ENCODE data around the gene MUSTN1.

MUSTN1 gene

DNA sequence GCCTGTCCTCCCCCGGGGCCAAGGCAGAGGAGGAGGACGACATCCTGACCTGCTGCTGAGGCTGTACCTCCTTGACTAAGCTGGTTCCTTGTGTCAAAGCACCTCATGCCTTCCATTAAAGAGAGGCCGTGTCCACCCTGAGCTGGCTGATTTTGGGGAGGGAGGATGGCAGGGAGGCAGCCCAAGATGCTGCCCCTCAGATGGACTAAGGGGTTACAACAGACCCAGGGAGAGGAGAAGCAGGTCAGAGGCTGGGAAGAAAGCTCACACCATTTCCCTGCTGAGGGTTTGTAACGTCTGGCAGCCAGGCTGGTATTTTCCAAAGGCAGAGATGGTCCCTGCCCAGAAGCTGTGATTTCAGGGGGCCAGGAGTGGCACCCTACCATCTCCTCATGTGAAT, 42.9 kb downstream of the MUSTN1 start:
- H3K4me3 ChIP-seq (ENCODE audit: low read depth, low read length) = no peak overlapping the region
- in situ Hi-C loops (cut with HindIII; ENCODE audit: low sequenced_read_pairs) = no loop called here
- TF ChIP-seq, protein P1, sequence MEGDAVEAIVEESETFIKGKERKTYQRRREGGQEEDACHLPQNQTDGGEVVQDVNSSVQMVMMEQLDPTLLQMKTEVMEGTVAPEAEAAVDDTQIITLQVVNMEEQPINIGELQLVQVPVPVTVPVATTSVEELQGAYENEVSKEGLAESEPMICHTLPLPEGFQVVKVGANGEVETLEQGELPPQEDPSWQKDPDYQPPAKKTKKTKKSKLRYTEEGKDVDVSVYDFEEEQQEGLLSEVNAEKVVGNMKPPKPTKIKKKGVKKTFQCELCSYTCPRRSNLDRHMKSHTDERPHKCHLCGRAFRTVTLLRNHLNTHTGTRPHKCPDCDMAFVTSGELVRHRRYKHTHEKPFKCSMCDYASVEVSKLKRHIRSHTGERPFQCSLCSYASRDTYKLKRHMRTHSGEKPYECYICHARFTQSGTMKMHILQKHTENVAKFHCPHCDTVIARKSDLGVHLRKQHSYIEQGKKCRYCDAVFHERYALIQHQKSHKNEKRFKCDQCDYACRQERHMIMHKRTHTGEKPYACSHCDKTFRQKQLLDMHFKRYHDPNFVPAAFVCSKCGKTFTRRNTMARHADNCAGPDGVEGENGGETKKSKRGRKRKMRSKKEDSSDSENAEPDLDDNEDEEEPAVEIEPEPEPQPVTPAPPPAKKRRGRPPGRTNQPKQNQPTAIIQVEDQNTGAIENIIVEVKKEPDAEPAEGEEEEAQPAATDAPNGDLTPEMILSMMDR (IDR thresholded peaks at IDR 0.05; ENCODE audit: low read depth, low read length) = no peak
- DNase-seq (ENCODE audit: low read depth, low spot score) = no peak

DNA sequence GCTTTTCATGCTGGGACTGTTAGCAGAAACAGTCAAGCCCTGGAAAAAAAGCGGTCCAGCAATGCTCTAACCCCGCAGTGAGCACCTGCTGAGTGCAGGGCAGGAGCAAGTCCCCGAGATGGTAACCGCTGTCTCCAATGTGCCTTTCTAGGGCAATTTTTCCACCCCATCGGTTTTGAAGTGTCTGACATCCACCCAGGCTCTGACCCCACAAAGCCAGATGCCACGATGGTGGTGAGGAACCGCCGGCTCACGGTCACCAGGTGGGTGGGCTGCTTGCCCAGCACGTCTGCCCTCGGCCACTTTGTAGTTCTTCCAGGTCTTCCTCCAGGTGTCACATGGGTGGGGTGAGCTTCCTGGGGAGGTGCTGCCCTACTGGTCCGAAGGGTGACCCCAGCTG, 43.5 kb downstream of the MUSTN1 start:
- in situ Hi-C loops (cut with HindIII; ENCODE audit: low sequenced_read_pairs) = no loop called here
- no peak for DNase-seq (ENCODE audit: low read depth, low spot score)
- H3K4me3 ChIP-seq (ENCODE audit: low read depth, low read length) = no peak overlapping the region
- TF ChIP-seq, protein P1 (IDR thresholded peaks at IDR 0.05; ENCODE audit: low read depth, low read length) = no peak

DNA sequence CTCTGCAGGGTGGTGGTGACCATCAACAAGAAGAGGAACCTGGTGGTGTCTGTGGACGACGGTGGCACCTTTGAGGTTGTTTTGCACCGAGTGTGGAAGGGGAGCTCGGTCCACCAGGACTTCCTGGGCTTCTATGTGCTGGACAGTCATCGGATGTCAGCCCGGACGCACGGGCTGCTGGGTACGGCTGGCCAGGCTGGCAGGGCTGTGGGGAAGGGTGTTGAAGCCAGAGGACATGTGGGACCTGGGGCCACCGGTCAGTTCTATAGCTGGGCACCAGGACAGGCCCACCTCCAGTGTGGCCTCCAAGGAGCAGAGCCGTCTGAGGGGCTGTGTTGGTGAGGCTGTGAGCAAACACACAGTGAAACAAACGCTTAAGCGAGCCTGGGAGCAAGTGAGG, 44.1 kb downstream of the MUSTN1 start:
- DNase-seq (ENCODE audit: low read depth, low spot score) = no peak
- H3K4me3 ChIP-seq (ENCODE audit: low read depth, low read length) = no peak overlapping the region
- in situ Hi-C loops (cut with HindIII; ENCODE audit: low sequenced_read_pairs) = no loop called here
- TF ChIP-seq, protein P1 (IDR thresholded peaks at IDR 0.05; ENCODE audit: low read depth, low read length) = no peak

DNA sequence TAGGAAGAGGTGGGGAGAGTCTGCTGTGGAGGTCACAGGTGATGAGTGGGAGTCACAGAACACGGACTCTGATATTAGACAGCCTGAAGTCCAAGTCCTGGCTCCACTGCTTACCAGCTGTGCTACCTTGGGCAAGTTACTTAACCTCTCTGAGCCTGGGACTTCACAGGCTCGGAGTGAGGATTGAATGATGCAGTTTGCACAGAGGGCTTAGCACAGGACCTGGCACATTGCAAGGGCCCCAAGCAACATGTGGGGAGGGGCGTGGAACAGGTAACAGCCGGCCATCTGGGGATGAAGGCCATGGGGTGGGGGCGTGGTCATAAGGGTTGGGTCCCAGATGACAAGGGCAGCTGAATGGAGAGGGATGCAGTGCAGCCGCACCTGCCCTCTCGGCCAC, 44.5 kb downstream of the MUSTN1 start:
- in situ Hi-C loops (cut with HindIII; ENCODE audit: low sequenced_read_pairs) = no loop called here
- TF ChIP-seq, protein P1 (IDR thresholded peaks at IDR 0.05; ENCODE audit: low read depth, low read length) = no peak
- DNase-seq (ENCODE audit: low read depth, low spot score) = no peak
- H3K4me3 ChIP-seq (ENCODE audit: low read depth, low read length) = no peak overlapping the region

DNA sequence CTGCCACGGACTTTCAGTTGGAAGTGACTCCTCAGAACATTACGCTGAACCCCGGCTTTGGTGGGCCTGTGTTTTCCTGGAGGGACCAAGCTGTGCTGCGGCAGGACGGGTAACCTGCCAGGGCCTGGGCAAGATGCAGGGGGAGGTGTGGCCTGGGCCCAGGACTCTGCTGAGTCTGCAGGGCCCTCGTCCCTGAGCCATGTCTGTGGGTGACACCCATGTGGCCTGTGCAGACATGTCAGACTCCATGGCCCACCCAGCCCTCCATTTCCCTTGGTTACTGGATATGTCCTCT, 45.1 kb downstream of the MUSTN1 start:
- TF ChIP-seq, protein P1 (IDR thresholded peaks at IDR 0.05; ENCODE audit: low read depth, low read length) = no peak
- no peak overlapping the region for H3K4me3 ChIP-seq (ENCODE audit: low read depth, low read length)
- in situ Hi-C loops (cut with HindIII; ENCODE audit: low sequenced_read_pairs) = no loop called here
- no peak for DNase-seq (ENCODE audit: low read depth, low spot score)

DNA sequence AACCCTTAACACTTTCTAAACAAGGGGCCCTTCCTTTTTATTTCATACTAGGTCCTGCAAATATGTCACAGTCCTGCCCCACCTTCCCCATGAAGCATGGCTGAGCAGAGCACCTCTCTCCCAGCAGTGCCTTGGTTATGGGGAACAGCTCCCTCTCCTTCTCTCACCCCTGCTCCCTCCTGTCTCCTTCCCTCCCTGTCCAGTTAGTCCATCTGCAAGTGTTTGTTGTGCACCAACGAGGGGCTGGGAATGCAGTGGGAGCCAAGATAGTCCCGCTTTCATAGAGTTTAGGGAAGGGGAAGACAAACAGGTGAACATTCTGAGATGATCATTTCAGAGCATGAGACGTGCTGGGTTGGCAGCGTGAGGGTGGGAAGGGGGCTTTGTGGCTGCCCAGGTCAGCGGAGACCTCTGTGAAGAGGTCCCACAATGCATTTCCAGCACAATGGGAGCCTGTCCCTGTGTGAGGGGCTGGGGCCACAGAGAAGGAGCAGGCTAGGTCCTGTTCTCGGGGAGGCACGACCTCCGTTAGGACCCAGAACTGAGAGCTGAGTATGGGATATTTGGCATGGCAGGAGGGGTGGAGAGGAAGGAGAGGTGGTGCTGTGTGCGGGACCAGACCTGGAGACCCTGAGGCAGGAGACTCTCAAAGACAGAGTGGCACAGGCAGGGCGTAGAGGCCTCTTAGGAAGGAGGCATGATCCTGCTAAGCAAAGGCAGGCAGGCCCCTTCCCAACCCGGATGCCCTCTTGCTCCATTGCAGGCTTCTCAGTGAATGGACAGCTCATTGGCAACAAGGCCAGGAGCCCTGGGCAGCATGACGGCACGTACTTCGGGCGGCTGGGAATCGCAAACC, 45.7 kb downstream of the MUSTN1 start:
- no peak for DNase-seq (ENCODE audit: low read depth, low spot score)
- TF ChIP-seq, protein P1 (IDR thresholded peaks at IDR 0.05; ENCODE audit: low read depth, low read length) = no peak
- in situ Hi-C loops (cut with HindIII; ENCODE audit: low sequenced_read_pairs) = no loop called here
- no peak overlapping the region for H3K4me3 ChIP-seq (ENCODE audit: low read depth, low read length)
